Stomach (tissue), 4 donors: Measurements from ENCODE around the gene HORMAD2.

ENCODE experiments used
- POLR2A ChIP-seq, 4 donors: fragments of 450-650 bp; IDR thresholded peaks; one replicate each; pipeline ENCODE4 v1.6.1; 2016; ENCODE audit warnings: antibody characterized with exemption in 4 of 4, control low read depth in 2 of 4, mild to moderate bottlenecking in 1 of 4, moderate library complexity in 1 of 4
- POLR2AphosphoS5 ChIP-seq, 3 donors: sonication (generic); formaldehyde crosslinking; IDR thresholded peaks; one replicate each; pipeline ENCODE4 v1.6.1; 2016; ENCODE audit warnings: antibody characterized with exemption in 3 of 3
- TF ChIP-seq, protein P1 (sequence below), 7 experiments: fragments of 450-650 bp in 4 of 7; fragments of 200-600 bp in 3 of 7; sonication (generic) in 3 of 7; IDR thresholded peaks; one replicate each; pipeline ENCODE4 v1.5.1; 2016 to 2019; ENCODE audit warnings: antibody characterized with exemption in 7 of 7, control low read depth in 2 of 7, mild to moderate bottlenecking in 1 of 7

DNA sequence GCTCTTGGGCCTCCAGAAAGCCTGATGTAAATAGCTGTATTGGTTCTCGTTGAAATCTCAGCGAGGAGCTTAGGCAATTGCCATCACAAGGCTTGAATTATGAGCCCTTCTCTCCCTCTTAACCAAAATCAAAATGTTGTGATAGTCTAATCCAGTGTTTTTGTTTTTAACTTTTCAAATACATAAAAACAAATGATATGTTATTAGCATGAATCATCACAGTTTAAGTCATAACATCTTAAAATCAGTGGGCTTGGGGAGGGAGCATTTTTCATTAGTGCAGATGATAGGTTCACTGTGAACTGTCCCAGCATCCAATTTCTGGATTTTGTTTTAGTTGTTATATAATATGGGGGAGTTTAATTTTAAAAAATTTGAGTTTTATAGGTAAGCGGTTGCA lies 48.9 kb upstream of the HORMAD2 start:
- TF ChIP-seq POLR2AphosphoS5 (IDR thresholded peaks at IDR 0.05) (no peak), POLR2A (IDR thresholded peaks at IDR 0.05) (no peak)
- TF ChIP-seq, protein P1, sequence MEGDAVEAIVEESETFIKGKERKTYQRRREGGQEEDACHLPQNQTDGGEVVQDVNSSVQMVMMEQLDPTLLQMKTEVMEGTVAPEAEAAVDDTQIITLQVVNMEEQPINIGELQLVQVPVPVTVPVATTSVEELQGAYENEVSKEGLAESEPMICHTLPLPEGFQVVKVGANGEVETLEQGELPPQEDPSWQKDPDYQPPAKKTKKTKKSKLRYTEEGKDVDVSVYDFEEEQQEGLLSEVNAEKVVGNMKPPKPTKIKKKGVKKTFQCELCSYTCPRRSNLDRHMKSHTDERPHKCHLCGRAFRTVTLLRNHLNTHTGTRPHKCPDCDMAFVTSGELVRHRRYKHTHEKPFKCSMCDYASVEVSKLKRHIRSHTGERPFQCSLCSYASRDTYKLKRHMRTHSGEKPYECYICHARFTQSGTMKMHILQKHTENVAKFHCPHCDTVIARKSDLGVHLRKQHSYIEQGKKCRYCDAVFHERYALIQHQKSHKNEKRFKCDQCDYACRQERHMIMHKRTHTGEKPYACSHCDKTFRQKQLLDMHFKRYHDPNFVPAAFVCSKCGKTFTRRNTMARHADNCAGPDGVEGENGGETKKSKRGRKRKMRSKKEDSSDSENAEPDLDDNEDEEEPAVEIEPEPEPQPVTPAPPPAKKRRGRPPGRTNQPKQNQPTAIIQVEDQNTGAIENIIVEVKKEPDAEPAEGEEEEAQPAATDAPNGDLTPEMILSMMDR (IDR thresholded peaks at IDR 0.05), result no peak
